Stimulated activated CD4-positive, alpha-beta T cell treated with anti-CD3 and anti-CD28 coated beads, Interleukin-4, amount 100 ng/mL, for 24 hours (primary cell): ENCODE measurements around the gene PERCC1.
A peak's percentile ranks its signal among the peaks of the same experiment; 100 is the strongest.
"Not testable (repeated sequence)": the region's sequence is repeated elsewhere in the genome, so short reads cannot be mapped to it uniquely, and the experiment has no call there.

ENCODE experiments used
- DNase-seq: peaks from one replicate; pipeline ENCODE4 v3.0.0-alpha.2; 2020

The PERCC1 gene

DNA sequence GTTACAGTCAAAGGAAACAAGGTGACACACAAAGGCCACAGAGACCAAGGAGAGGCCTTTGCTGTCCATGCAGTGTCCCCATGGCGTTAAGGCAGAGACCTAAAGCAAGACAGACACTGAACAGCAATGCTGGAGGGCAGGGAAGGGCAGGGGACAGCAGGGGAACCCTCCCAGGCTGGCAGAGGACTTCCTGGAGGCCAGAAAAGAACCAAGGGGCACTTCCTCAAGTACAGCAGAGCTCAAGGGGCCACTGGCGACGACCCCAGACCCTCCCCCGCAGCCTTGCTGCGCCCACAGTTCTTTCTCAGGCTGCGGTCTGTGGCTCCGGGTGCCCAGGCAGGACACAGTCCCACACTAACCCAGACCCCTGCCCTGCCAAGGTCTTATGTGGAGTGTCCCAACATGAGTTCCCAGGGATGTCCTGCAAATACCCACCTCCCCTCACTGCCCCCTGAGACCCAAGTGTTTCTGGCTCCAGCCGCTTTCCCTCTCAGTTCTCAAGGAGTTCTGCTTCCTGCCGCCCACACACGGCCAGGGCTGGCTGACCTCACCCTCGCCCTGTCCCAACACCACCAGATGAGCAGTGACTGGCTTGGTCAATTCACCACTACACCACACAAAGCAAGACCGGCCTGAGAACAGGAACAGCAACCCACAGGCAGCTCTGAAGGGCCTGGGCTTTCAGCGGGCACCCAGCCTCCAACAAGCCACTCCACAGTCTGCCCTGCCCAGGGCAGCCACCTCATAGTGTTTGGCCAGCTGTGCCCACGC, 39.8 kb downstream of the PERCC1 start:
- DNase-seq, result no peak

- DNase-seq, result no peak
Measured at GRCh38 chr16:1471569-1472194, 40.8 kb downstream of the PERCC1 start.

- DNase-seq, result no peak
Measured at GRCh38 chr16:1472974-1473373, 42.1 kb downstream of the PERCC1 start.

DNA sequence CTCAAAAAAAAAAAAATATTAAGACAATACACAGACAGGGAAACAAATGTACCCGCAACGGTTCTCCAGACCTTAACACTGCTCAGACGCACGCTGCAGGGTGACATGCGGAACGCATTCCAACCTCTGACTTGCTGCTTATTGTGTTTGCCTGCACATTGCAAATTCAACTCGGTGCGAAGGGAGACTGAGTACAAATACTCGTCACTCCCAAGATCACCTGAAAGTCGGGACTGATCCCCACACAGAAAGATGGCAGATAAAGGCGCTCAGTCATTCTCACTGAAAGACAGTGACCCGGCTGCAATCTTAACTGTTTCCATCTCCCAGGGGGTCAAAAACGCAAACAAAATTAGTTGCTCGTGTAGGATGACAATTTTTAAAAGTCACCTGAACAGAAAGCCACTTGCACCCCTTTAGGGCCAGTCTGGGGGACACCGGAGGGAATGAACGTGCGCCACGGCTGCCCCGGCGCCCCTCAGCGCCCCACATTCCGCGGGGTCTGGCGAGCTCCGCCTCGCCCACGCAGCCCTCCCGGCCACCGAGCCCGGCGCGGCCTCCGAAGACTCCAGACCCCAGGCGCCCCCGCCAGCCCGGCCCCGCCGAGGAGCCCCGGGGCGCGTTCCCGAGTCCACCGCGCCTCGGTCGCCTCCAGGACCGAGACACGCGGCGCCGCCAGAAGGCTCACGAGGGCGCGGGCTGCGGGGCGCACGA, 43.4 kb downstream of the PERCC1 start:
- no peak for DNase-seq

DNA sequence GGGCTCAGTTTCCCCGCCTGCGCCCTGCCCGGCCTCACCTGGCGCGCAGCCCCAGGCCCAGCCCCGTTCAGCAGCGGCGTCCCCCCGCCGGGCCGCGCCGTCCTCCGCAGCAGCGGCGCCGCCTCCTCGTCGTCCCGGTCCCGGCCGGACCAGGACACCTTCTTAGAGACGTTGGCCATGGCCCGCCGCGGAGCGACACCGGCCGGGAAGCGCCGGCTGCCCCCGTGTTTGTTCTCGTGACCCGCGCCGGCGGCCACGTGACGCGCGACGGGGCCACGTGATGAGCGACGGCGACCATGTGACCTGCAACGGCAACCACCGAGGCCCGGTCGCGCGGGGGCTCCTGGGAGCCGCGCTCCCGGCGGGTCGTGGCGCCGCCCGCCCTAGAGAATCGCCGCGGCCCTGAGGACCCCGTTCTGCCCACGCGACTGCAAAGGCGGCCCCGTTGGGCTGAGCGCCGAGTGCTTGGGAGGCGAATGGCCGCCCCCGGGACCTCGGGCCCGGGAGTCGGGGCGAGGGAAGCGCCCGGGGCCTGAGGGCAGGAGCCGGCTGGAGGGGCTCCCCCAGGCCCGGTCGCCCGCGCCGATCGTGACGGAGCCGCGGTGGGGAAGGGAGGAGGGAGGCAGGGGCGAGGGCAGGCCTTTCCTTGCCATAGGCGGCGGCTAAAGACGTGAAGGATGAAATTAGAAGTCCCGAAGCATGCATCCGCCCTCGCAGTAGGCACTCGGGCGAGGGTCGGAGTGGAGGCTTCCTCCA, 44.1 kb downstream of the PERCC1 start, which contains the start of gene CLCN7:
Gene CLCN7 (minus strand): TSS at position 233 of the 756 bp plus-strand sequence. CDS start 54 bp downstream, at position 179.
- DNase-seq, result peak; percentile 90

DNA sequence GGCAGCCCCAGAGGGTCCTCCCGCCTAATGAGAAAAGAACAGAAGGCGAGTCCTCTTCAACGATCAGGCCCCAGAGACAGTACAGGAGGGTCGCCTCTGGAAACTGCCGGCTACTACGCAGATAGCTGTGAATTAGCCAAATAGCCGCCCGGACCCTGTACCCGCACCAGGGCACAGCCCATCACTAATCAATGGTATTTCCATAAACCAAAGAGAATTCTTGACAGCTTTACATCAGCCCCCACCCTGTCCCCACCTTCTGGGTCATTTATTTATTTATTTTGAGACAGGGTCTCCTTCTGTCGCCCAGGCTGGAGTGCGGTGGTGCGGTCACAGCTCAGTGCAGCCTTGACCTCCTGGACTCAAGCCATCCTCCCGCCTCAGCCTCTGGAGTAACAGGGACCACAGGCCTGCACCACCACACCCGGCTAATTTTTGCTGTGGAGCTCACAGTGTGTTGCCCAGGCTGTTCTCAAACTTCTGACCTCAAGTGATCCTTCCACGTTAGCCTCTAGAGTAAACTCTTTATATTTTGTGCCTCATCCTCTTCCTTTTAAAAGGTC, 44.8 kb downstream of the PERCC1 start:
- DNase-seq, result no peak

DNA sequence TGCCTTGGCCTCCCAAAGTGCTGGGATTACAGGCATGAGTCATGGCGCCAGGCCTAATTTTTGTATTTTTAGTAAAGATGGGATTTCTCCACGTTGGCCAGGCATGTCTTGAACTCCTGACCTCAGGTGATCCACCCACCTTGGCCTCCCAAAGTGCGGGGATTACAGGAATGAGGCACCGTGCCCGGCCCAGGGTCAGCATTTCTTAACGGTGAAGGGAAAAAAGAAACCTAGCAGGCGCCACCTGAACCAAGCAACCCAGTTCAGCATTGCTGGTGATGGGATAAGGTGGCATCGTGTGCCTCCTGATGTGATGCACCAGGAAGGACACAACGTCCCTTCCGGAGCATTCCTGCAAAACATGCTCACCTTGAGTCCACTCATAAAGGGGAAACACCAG, 46.2 kb downstream of the PERCC1 start:
- DNase-seq, result no peak

DNA sequence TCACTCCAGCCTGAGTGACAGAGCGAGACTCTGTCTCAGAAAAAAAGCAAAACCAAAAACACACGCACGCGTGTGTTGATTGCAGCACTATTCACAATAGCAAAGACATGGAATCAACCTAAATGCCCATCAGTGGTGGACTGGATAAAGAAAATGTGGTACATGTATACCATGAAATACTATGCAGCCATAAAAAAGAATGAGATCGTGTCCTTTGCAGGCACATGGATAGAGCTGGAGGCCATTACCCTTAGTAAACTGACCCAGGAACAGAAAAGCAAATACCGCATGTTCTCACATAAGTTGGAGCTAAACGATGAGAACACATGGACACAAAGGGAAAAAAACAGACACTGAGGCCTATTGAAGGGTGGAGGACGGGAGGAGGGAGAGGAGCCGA, 48.1 kb downstream of the PERCC1 start:
- not testable (repeated sequence) for DNase-seq

DNA sequence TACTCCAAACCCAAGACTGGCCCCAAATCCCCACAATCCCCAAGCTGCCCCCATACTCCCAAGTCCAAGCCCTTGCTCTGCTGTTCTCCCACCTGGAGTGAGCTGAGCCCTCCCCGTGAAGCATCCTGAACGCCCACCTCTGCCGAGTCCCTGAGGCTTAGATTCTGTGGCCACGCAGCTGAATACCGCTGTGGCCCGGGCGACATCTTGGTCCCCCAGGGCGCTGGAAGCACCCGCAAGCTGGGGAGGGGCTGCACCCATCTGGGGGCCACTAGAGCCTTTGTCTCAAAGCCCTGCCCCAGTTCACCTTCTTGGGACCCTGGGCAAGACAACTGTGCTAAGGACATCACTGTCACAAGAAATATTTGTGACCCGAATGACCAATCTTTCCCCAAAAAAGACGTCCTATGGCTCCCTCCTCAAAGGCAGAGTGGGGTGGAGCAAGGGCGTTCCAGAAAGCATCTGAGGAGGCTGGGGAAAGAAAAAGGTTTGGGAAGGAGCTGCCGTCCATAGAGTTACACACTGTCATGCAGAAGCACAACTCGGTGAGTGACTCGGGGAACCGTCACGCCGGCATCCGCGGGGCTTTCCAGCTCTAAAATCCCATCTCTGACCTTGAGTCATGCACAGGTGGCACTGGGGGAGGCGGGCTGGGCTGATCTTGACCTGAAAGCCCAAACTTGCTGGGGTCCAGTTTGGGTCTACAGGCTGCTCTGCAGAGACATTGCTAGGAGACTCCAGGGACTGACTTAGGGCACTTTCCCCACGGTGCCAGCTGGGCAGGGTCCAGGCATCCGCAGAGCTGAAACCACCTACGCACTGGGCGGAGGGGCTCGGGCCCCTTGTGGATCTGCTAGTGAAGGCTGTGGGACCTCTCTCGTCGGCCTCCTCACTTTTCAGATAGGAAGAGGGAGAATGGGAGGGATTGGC, 51.3 kb downstream of the PERCC1 start:
- no peak for DNase-seq
